ENCODE measurements around the gene HIGD1A.

Gene HIGD1A

DNA sequence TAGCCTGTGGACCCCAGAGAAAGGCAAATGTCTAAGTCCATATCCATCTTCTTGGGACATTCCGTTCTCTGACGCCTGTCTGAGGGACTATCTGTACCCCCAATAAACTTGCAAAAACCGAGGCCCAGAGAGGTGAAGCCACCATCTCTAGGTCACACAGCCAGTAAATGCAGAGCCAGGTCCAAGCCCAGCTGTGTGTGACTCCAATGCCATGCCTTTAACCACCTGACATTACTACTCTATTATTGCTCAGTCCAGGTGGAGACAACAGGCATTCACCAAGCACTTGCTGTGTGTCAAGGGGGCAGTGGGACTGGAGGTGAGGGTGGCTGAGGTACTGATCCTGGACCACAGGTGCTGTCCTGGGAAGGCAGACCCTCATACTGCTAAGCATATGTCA, 46.0 kb upstream of the HIGD1A start:
- no peaks in the 10 kb centered on the region for H3K27me3 Mint-ChIP-seq (ENCODE audit: low read depth)
- no peaks in the 10 kb centered on the region for H3K9me3 Mint-ChIP-seq
- no peak for TF ChIP-seq CTCF (IDR thresholded peaks at IDR 0.05; ENCODE audit: unreplicated experiment in 3 of 3)
- peaks cover 41% of the 10 kb centered on the region for H3K4me1 Mint-ChIP-seq
- H3K36me3 Mint-ChIP-seq (ENCODE audit: low read depth), result no peaks in the 10 kb centered on the region
- H3K27ac Mint-ChIP-seq, result no peak overlapping the region
- no peak overlapping the region for H3K4me3 Mint-ChIP-seq

- H3K4me1 Mint-ChIP-seq, result peaks cover 40% of the 10 kb centered on the region
- H3K9me3 Mint-ChIP-seq, result no peaks in the 10 kb centered on the region
- no peak for TF ChIP-seq CTCF (IDR thresholded peaks at IDR 0.05; ENCODE audit: unreplicated experiment in 3 of 3)
- H3K36me3 Mint-ChIP-seq (ENCODE audit: low read depth), result no peaks in the 10 kb centered on the region
- no peak overlapping the region for H3K4me3 Mint-ChIP-seq
- no peaks in the 10 kb centered on the region for H3K27me3 Mint-ChIP-seq (ENCODE audit: low read depth)
- H3K27ac Mint-ChIP-seq, result no peak overlapping the region
These were observed 44.7 kb upstream of the HIGD1A start for GRCh38 chr3:42849017-42849416.

DNA sequence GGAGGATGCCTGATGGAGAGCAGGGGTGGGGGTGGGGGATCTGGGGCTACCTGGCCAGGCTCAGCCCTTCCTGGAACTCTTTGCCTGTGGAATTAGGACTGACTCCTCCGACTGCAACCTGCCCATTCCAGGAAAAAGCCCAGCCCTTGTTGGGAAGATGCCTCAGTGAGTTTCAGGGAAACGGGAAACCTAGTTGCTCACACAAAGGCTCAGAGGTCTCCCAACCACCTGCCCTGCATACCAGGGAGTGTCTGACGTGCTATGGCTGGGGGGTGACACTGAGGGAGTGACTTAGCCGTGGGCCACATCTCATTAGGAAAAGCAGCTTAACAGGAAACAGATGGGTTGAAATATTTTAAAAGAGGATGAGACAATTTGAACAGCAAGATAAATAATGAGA, 43.4 kb upstream of the HIGD1A start:
- no peaks in the 10 kb centered on the region for H3K9me3 Mint-ChIP-seq

DNA sequence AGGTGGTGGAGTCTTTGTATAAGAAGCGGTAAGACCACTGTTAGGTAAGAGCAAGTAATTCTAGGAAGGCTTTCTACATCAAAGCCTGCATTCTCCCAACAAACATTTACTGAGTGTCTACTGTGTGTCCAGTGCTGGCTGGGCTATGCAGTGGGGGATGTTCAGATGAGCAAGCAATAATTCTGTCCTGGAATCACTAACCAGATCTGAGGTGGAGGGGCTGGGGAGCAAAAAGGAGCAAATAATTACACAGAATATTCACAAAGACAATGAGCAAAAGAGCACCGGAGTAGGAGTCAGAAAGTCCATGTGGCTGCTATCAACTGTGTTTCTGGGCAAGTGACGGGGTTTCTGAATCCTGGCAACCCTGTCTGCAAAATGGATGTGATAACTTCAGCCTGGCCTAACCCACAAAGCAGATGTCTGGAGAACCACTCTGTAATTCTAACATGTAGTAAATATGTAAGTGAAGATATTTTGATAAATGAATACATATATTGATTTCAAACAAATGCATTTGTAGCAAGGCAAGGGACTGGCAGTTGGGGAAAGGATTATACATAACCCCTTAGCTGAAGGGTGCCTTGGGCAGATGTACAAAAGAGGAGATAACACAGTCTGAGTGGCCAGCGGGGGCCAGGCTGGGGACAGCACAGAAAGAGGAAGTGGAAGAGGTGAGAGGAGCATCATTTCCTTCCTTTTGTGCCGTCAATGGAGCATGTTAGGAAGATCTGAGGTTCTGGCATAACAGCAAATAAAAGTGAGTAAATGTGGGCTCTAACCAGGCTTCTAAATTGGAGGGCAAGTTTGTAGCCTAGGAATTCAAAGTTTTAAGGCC, 42.6 kb upstream of the HIGD1A start:
- Mint-ChIP-seq H3K36me3 (ENCODE audit: low read depth) (no peaks in the 10 kb centered on the region), H3K4me3 (no peak overlapping the region), H3K27me3 (ENCODE audit: low read depth) (no peaks in the 10 kb centered on the region), H3K4me1 (peaks cover 32% of the 10 kb centered on the region), H3K9me3 (no peaks in the 10 kb centered on the region), H3K27ac (peak overlapping the region in 2 of 3 experiments; percentile 23 to 33)
- TF ChIP-seq CTCF (IDR thresholded peaks at IDR 0.05; ENCODE audit: unreplicated experiment in 3 of 3), result no peak

More for the DNA sequence above, 43.4 kb upstream of the HIGD1A start:
- peak overlapping the region in 1 of 3 experiments; percentile 65 for H3K27ac Mint-ChIP-seq
- no peak overlapping the region for H3K4me3 Mint-ChIP-seq
- H3K4me1 Mint-ChIP-seq, result peaks cover 40% of the 10 kb centered on the region
- H3K36me3 Mint-ChIP-seq (ENCODE audit: low read depth), result no peaks in the 10 kb centered on the region
- no peak for TF ChIP-seq CTCF (IDR thresholded peaks at IDR 0.05; ENCODE audit: unreplicated experiment in 3 of 3)
- no peaks in the 10 kb centered on the region for H3K27me3 Mint-ChIP-seq (ENCODE audit: low read depth)

DNA sequence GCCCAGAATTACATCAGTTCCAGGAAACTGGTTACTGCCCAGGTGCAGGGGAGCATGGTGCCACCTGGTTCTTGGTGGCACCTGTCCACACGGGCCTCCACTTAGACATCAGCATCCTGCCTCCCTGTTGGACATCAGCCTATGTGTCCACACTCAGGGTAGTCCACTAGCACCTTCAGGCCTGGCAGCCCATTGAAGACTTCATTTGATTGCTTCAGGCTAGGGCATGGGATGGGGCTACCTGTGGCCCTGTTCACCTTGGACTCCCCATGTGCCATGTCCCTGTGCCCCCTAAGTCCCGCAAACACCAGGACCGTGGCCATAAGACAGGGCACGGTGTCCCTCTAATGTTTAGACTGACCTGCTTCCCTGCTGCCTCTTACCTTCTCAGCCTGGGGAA, 40.5 kb upstream of the HIGD1A start:
- no peak overlapping the region for H3K4me3 Mint-ChIP-seq
- no peaks in the 10 kb centered on the region for H3K9me3 Mint-ChIP-seq
- H3K4me1 Mint-ChIP-seq, result peaks cover 20% of the 10 kb centered on the region
- no peaks in the 10 kb centered on the region for H3K36me3 Mint-ChIP-seq (ENCODE audit: low read depth)
- no peaks in the 10 kb centered on the region for H3K27me3 Mint-ChIP-seq (ENCODE audit: low read depth)
- TF ChIP-seq CTCF (IDR thresholded peaks at IDR 0.05; ENCODE audit: unreplicated experiment in 3 of 3), result no peak
- H3K27ac Mint-ChIP-seq, result no peak overlapping the region

DNA sequence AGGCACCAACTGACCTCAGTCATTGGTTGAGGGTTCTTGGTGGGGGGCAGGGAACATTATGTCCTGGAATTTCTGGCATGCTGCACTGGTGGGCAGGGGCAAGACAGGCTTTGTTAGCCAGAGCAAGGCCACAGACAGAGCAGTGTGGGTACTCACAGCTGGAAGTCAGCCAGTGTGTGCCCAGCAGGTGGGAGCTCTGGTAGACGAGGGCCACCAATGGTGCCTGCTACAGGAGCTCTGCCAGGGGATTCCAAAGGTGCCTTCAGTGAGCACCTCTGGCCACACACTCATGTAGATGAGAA, 40.1 kb upstream of the HIGD1A start:
- H3K4me1 Mint-ChIP-seq, result peaks cover 20% of the 10 kb centered on the region
- TF ChIP-seq CTCF (IDR thresholded peaks at IDR 0.05; ENCODE audit: unreplicated experiment in 3 of 3), result no peak
- H3K27ac Mint-ChIP-seq, result no peak overlapping the region
- H3K4me3 Mint-ChIP-seq, result no peak overlapping the region
- no peaks in the 10 kb centered on the region for H3K9me3 Mint-ChIP-seq
- no peaks in the 10 kb centered on the region for H3K36me3 Mint-ChIP-seq (ENCODE audit: low read depth)
- H3K27me3 Mint-ChIP-seq (ENCODE audit: low read depth), result peaks cover 2% of the 10 kb centered on the region
